Smooth muscle cell (in vitro differentiated cells): ENCODE results near the gene LILRA6. TPM values are rescaled to one million over a fixed set of nuclear protein-coding genes. Genes with fewer than 3 reads are reported as not detected.

Source experiments
- DNase-seq: peaks from one replicate; lab custom pipeline; 2025; ENCODE audit not compliant: unreplicated experiment; lab: John Stamatoyannopoulos, UW
- H2AFZ ChIP-seq: fragments of 200-600 bp; sonication (generic); 2 replicates; pipeline ENCODE4 v1.6.0; 2016; ENCODE audit warnings: antibody characterized with exemption, low read depth, mild to moderate bottlenecking
- H3F3A ChIP-seq: fragments of 200-600 bp; sonication (generic); 2 replicates; pipeline ENCODE4 v1.6.0; 2017; ENCODE audit warnings: antibody characterized with exemption, low read depth
- H3K27ac ChIP-seq: fragments of 200-600 bp; sonication (generic); 2 replicates; pipeline ENCODE4 v1.5.1; 2016; ENCODE audit warnings: low read depth, mild to moderate bottlenecking
- H3K27me3 ChIP-seq: fragments of 200-600 bp; sonication (generic); 2 replicates; pipeline ENCODE4 v1.6.1; 2016; ENCODE audit warnings: low read depth, mild to moderate bottlenecking
- H3K36me3 ChIP-seq: fragments of 200-600 bp; sonication (generic); 2 replicates; pipeline ENCODE4 v1.5.1; 2016; ENCODE audit warnings: low read depth
- H3K4me1 ChIP-seq: fragments of 200-600 bp; sonication (generic); 2 replicates; pipeline ENCODE4 v1.5.1; 2016; ENCODE audit warnings: low read depth
- H3K4me2 ChIP-seq: fragments of 200-600 bp; sonication (generic); 2 replicates; pipeline ENCODE4 v1.6.0; 2016; ENCODE audit warnings: mild to moderate bottlenecking
- H3K4me3 ChIP-seq: fragments of 200-600 bp; sonication (generic); 2 replicates; pipeline ENCODE4 v1.5.1; 2016; ENCODE audit warnings: mild to moderate bottlenecking
- H3K79me2 ChIP-seq: fragments of 200-600 bp; sonication (generic); 2 replicates; pipeline ENCODE4 v1.6.0; 2016; ENCODE audit warnings: low read depth, mild to moderate bottlenecking
- H3K9ac ChIP-seq: fragments of 200-600 bp; sonication (generic); 2 replicates; pipeline ENCODE4 v1.6.0; 2016; ENCODE audit warnings: low read depth
- H3K9me3 ChIP-seq: fragments of 200-600 bp; sonication (generic); replicated peaks from 2 replicates; pipeline ENCODE4 v1.5.1; 2016; ENCODE audit warnings: low read depth
- H4K20me1 ChIP-seq: fragments of 200-600 bp; sonication (generic); 2 replicates; pipeline ENCODE4 v1.6.0; 2016; ENCODE audit warnings: low read depth
- CTCF ChIP-seq: fragments of 200-600 bp; sonication (generic); IDR thresholded peaks from 2 replicates; pipeline ENCODE4 v1.5.1; 2017; ENCODE audit warnings: borderline replicate concordance, mild to moderate bottlenecking, antibody characterized with exemption; ENCODE audit not compliant: insufficient read depth, poor library complexity, severe bottlenecking
- WGBS: methylation state at CpG from one replicate; pipeline ENCODE4 v1.1.7; 2016; ENCODE audit warnings: low lambda C conversion rate; 5-methylcytosine and 5-hydroxymethylcytosine counted together
- polyA plus RNA-seq: library from polyadenylated mRNA; unstranded; fragments of >200 nt; fragmentation: Nextera tagmentation; extraction: Ambion mirVana; gene quantifications from 2 replicates; pipeline ENCODE4 v1.2.1, GENCODE V29; 2016
- total RNA-seq: library from RNA; depleted of rRNA; stranded (reverse); fragments of >200 nt; gene quantifications from 2 replicates; pipeline ENCODE4 v1.2.3, GENCODE V29; 2014

LILRA6 gene
- total and polyA plus RNA-seq, 2 experiments from 2014 or later = not detected

GRCh38 chr19:54191011-54191810 is 51.4 kb downstream of the LILRA6 start, which contains the start of gene TSEN34:
TSS of gene TSEN34 (plus strand) at chr19:54191308. CDS start at chr19:54191365, 57 bp downstream.
- WGBS = 3% methylated on average over 63 of the region's 77 CpGs

GRCh38 chr19:54190503-54191010 is 52.0 kb downstream of the LILRA6 start:
- WGBS = under 1% methylated on average over 52 of the region's 56 CpGs
- Histone ChIP-seq H2AFZ (peak overlapping the region; percentile 77), H3K9me3 (no peaks in the 10 kb centered on the region), H3K27ac (peak overlapping the region; percentile 98), H3F3A (peaks cover 11% of the 10 kb centered on the region), H3K4me2 (peak overlapping the region; percentile 84), H3K36me3 (no peaks in the 10 kb centered on the region), H3K79me2 (peaks cover 37% of the 10 kb centered on the region), H3K4me3 (peak overlapping the region; percentile 78), H3K27me3 (no peaks in the 10 kb centered on the region), H4K20me1 (peaks cover 16% of the 10 kb centered on the region), H3K4me1 (peaks cover 6% of the 10 kb centered on the region), H3K9ac (peak overlapping the region; percentile 96)
- peak; percentile 100 for DNase-seq
- no peak for TF ChIP-seq CTCF

More at GRCh38 chr19:54191011-54191810, 51.4 kb downstream of the LILRA6 start, which contains the start of gene TSEN34:
- no peak for TF ChIP-seq CTCF
- Histone ChIP-seq H3K36me3 (no peaks in the 10 kb centered on the region), H4K20me1 (peaks cover 16% of the 10 kb centered on the region), H3F3A (peaks cover 11% of the 10 kb centered on the region), H3K4me3 (peak within 1 kb of the TSS; percentile 78), H3K27ac (peak within 1 kb of the TSS; percentile 98), H3K27me3 (no peaks in the 10 kb centered on the region), H3K9ac (peak within 1 kb of the TSS; percentile 96), H3K9me3 (no peaks in the 10 kb centered on the region), H3K4me1 (peaks cover 6% of the 10 kb centered on the region), H2AFZ (peak within 1 kb of the TSS; percentile 77), H3K79me2 (peaks cover 33% of the 10 kb centered on the region), H3K4me2 (peak within 1 kb of the TSS; percentile 84)
- DNase-seq = peak; percentile 98

- Histone ChIP-seq H3K9me3 (no peaks in the 10 kb centered on the region), H3F3A (peaks cover 11% of the 10 kb centered on the region), H3K4me1 (peaks cover 6% of the 10 kb centered on the region), H3K9ac (peak overlapping the region; percentile 96), H3K79me2 (peaks cover 37% of the 10 kb centered on the region), H3K4me3 (peak overlapping the region; percentile 90), H4K20me1 (peaks cover 16% of the 10 kb centered on the region), H3K36me3 (no peaks in the 10 kb centered on the region), H2AFZ (peak overlapping the region; percentile 67), H3K27ac (peak overlapping the region; percentile 98), H3K4me2 (peak overlapping the region; percentile 84), H3K27me3 (no peaks in the 10 kb centered on the region)
- TF ChIP-seq CTCF = no peak
- peak; percentile 100 for DNase-seq
- WGBS = 1% methylated on average over 50 of the region's 65 CpGs
These were observed 52.7 kb downstream of the LILRA6 start for GRCh38 chr19:54189735-54190502.
